Activated T-cell treated with anti-CD3 and anti-CD28 coated beads for 1 hour (primary cell): ENCODE measurements around the gene MAP4K4.

Source experiments
- DNase-seq: peaks from one replicate; pipeline ENCODE4 v3.0.0-alpha.2; 2020; ENCODE audit warnings: low read depth

MAP4K4 gene

DNA sequence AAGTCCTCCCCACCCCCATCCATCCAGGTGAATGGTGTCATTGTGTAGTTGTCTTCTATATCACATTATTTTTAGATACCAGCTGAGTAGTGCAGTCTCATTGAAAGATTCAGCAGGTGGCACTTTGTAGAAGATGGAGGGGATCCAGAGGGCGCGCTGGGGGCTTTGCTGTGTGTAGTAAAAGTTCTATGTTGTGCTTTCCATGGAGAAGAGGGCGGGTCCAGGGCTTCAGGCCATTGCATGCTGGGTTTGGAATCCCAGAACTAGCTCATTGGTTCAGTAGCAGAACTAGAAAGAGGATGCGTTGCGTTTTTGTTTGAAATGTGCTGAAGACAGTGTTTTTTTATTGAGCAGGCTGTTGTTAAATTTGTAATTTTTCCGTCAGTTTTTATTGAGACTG, 120.0 kb downstream of the MAP4K4 start:
- no peak for DNase-seq

DNA sequence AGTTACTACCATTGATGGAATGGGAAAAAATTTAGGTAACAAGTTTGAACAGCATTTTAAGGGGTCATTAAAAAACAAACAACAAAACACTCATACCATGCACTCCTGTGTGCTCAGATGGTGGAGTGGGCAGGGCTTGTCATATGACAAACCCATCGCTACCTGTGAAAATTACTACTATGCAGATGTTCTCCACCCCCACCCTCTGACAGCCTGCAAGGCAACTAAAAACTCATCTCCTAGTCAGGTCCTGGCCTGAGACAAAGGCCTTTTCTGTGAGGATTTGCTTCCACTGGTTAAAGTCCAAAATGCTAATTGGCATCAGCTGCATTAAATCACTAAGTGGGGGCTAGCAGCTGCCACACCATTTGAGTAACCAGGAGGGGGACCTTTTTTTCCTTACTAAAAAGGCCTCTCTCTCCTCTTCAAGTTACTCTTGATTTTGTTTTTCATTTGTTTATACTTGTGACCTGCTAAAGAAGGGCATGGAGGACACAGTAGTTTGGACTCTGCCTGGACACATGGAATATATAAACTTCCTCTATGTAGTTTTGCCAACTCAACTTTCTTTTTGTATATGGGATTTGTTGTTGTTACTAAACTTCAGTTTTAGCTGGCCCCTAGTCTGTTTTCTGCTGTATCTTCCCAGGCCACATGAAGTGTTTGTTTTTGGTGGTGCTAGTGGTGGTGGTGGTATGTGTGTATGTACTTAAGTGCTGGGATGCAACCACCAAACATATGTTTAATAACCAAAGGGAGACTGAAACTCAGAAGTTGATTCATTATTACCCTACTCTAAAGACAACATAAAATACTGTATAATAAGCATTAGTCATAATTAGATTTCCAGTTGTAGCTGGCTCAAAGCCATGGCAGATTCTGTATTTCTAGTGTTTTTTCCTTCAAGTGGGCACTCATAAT, 121.3 kb downstream of the MAP4K4 start:
- DNase-seq: no peak

DNA sequence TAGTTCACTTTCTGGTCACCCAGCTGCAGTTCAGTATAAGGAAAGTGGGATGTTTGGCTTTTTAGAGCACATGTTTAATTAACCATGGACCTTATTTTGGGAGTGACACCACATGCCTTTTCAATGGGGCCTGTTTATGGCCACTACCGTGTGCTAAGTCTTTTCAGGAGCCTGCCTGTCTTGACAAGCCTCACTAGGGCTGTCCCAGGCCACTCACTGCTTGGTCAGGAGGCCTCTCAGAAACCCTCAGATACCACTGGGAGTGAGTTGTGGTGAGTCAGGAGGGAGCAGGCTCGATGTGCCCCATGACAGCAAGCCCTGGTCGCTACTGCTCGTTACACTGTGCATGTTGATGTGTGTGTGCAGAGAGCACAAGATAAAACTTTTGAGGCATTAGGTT, 123.0 kb downstream of the MAP4K4 start:
- no peak for DNase-seq

DNA sequence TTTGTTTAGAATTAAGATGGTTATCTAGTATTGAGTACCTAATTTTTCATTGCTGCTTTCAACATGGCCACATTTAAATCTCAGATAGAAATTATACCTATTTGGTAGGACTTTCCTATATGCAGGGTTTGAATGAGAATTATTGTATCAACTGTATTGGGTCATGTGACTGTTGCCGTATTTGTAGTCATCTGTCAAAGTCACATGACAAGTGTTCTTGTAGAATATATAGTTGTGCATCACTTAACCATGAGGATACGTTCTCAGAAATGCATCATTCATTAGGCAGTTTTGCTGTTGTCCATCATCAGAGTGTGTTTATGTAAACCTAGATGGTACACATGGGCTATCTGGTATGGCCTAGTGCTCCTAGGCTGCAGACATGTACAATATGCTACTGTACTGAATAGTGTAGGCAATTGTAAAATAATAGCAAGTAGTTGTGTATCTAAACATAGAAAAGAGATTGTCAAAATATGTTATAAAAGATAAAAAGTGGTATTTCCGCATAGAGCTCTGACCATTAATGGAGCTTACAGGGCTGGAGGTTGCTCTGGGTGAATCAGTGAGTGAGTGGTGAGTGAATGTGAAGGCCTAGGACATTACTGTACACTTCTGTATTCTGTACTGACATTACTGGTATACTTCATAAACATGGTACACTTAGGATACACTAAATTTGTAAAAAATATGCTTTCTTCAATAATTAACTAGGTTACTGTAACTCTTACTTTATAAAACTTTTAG, 123.7 kb downstream of the MAP4K4 start:
- DNase-seq: no peak

DNA sequence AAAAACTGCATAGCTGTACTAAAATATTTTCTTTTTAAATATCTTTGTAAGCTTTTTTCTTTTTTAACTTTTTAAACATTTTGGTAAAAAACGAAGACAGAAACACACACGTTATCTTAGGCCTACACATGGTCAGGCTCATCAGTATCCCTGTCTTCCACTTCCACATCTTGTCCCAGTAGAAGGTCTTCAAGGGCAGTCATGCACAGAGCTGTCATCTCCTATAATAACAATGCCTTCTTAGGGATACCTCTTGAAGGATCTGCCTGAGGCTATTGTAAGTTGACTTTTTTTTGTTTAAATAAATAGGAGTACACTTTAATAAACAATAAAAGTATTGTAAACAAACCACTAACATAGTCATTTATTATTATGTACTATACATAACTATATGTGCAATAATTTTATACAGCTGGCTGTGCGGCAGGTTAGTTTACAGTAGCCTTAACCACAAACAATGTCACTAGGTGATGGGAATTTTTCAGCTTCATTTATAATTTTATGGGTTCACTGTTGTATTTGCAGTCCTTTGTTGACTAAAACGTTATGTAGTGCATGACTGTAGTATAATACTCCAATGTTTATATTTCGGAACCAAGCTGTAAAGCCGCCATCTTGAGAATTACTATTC, 124.4 kb downstream of the MAP4K4 start:
- no peak for DNase-seq

DNA sequence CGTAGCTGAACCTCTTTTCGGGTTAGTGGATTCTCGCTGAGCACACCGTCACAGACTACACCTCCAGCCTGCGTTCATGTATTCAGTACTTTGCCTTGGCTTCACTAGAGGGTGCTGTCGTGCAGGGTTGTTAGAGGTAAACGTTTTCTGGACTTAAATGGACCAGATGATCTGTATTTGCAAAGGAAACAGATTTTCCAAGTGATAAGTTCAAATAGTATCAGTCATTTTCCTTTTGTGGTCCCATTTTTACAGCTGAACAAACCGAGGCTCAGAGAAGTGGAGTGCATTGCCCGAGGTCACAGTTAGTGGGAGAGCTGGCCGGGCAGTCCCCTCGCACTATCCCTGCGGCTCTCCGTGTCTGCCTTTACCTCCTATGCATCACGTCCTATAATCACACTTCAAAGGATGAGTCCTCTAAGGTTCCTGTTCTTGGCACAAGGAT, 125.9 kb downstream of the MAP4K4 start:
- DNase-seq: peak; percentile 58

DNA sequence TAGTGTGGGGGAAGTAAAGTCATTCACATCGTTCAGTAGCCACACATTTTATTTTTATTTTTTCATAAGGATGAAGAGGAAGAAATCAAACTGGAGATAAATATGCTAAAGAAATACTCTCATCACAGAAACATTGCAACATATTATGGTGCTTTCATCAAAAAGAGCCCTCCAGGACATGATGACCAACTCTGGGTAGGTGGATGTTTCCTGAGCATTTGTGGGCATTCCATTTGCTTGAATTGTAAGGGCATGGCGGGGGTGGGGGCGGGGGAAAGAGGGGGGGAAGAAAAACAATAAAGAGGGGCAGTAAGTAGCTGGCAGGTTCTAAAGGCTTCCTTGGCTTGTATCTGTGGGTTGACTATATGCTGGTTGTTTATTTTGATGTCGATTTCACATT, 126.4 kb downstream of the MAP4K4 start:
- no peak for DNase-seq

DNA sequence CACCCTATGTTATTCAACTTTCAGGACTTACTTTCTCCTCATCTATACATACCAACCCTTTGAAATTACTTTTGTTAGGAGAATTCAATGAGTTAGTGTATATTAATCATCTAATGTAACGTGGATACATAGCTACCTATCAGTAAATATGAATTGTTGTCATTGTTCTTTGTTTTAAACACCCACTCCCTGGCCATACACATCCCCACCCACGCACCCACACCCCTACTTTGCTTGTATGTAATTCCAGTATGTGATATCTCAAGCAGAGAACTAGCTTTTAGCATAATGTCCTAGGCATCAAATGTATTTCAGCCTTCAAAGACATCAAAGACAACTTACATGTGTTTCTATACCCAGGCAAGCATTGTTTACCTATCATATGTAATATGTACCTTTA, 129.2 kb downstream of the MAP4K4 start:
- DNase-seq: no peak

DNA sequence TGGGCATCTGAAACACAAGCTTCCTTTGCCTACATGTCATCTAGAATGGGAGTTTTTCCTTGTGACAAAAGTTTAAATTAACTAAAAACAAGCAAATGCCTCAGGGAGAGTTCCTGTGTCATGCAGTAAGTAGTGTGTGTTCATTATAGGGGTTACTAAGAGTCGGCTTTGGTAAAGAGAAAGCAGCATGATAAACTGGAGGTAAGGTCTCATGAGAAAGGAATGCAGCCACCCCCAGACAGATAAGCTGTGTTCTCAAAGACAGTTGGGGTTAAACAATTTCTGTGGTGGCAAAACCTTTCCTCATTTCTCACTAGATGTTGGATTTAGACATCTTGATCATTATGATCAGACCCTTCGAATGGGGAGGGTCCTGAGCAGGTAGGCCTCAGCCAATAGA, 129.7 kb downstream of the MAP4K4 start:
- DNase-seq: no peak

DNA sequence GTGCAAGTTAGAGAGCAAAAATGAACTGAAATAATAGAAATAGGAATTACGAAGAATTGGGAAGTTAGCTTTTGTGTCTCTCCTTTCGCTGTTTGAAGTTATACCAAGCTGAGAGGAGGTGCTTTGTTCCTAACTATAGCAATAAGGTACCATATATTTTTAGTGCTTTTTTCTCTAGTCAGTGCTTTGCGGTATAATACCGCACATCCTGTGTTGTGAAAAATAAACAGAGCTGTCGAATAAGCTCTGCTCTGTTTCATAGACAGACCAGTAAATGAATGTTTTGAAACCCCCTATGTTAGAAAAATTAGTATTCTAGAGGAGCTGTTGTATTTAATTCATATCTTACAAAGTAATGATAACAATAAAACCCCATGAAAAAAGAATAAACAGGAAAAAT, 130.8 kb downstream of the MAP4K4 start:
- no peak for DNase-seq

DNA sequence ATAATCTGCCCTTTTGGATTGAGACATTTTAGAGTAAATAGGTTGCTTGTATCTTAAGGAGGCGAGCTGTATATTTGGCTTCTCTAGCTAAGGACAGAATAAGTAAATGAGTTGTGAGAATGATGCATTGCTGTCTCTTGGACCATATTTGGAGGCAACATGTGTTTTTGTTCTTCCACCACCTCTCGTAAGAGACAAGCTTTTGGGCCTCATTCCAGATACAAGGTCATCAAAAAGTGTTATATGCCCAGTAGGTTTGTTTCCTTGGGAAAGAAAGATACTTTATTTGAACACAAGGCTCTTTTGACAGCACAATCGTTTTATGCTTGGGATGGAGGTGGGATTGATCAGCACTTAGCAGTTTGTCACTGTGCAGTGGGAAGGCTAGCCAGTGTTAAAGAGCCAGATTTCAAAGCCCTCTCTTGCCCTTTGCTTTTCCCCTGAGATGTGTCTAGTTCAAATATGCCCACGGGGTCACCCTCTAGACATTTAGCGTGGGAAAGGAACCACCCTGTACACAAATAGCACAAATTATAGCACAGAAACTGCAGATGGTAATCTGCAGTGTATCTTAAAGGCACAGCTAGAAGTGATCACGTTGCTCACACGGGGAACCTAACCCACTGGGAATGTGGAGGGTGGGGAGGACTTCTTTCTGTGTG, 131.3 kb downstream of the MAP4K4 start:
- no peak for DNase-seq

DNA sequence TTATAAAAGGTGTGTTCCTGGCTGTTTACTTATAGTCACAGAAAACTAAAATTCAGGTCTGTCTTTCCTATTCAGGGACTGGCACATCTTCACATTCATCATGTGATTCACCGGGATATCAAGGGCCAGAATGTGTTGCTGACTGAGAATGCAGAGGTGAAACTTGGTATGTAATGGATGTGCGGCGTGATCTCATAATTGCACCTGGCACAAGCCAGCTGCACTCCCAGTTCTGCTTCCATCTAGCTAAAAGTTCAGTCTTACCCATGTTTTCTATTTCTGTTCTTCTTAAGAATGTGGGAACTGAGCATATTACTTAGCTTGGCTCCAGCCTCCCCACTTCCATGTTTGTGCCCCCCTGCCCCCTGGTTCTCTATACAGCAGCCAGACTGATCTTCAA, 131.9 kb downstream of the MAP4K4 start:
- no peak for DNase-seq

DNA sequence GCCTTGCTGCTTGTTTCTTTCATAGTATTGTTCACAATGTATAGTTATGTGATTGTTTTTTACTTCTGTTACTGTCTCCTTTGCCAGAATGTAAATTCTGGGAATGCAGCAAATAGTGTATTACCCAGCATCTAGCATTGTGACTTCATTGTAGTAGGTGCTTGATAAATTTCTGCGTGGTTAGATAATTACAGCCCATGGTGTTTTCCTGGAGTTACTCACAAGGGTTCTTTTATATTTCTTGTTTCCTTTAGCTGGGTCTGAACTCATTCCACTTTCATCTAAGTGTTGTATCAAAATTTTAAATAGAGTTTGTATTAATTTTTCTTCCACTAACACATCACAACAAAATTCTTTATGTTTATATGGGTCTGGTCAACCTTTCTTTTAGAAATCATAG, 132.6 kb downstream of the MAP4K4 start:
- DNase-seq: no peak

DNA sequence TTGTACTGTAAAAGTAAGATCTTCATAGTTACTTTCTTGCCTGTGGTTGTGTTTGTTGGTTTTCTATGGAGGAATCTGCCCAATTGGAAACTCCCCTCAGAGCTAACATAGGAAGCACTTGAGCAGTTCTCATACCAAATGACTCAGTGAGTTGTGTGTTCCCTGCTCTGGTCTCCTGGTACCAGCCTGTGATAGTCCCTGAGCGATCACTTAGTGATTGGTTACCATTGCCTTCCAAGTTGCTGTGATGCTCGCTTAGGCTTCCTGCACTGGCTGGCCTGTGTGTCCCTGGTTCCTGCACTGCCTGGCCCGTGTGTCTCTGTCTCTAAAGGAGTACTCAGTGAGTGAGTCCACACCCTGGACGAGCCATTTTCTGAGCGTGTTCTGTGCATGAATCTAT, 133.0 kb downstream of the MAP4K4 start:
- DNase-seq: no peak

DNA sequence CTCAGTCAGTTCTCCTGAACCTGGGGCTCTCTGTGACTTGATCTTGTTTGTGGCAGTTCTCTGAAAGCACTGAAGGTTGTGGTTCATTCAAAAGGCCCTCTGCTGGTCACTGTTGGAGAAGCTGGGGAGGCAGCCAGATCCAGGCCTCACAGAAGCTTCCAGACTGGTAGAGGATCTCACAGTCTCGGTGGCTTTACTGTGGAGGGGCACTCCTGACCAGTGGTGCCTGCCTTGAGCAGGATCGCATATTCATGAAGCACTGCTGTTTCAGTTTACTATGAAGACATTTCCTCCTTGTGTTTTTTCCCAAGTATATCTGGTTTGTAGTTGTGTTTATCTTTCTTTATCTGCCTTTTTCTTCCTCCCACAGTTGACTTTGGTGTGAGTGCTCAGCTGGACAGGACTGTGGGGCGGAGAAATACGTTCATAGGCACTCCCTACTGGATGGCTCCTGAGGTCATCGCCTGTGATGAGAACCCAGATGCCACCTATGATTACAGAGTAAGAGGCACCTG, 133.9 kb downstream of the MAP4K4 start:
- peak; percentile 48 for DNase-seq

DNA sequence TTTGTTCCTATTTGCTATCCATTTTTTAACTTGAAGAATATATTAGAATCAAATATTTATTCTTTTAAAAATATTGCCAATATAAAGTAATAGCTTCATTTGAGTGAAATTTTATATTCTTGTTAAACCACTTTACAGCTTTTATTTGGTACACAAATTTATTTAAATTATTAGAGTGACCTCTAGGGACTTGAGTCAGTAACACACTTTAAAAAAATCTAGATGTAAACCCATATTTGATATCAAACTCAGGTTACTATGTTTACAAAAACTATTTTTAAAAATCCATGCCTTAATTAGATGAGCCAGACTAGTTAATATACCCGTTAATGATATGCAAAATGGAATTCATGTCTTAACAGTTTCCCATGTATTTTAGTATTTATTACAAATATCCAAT, 134.6 kb downstream of the MAP4K4 start:
- no peak for DNase-seq

DNA sequence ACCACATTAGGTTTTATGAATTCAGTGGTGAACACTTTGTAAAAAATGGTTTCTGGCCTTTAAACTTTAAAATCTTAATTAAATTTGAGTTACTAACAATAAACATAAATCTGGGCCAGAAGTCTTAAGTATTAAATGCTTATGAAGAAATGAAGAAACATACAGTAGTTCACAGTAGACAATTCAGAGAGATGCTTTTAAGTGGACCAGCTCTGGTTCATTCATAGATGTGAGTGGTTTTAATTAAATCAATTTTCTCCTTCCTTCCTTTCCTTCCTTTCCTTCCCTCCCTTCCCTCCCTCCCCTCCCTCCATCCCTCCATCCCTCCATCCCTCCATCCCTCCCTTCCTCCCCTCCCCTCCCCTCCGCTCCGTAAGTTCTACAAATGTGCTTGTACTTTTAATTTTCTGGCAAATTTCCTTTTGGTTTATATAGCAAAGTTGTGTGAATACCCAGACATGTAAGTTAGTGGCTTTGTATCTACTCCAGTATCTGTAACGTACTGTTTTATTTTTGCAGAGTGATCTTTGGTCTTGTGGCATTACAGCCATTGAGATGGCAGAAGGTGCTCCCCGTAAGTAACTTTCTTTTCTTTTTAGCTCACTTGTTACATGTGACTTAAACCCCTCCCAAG, 136.5 kb downstream of the MAP4K4 start:
- no peak for DNase-seq

DNA sequence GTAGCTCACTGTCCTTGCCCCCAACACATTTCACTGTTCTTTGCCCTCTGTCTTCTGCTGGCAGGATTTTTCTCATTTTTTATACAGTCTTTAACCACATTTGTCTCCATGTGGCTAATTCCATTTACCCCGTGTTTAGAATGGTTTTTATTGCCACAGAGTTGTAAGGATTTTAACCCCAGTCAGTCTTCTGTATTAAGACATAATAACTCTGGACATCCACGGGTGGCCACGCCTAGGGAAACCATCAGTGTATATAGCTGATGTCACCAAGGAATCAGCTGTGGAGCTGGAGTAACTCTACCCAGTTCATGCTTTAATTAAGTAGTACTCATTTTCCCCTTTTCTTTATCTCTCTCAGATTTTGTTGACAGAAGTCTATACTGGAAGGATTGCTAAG, 139.8 kb downstream of the MAP4K4 start:
- no peak for DNase-seq

DNA sequence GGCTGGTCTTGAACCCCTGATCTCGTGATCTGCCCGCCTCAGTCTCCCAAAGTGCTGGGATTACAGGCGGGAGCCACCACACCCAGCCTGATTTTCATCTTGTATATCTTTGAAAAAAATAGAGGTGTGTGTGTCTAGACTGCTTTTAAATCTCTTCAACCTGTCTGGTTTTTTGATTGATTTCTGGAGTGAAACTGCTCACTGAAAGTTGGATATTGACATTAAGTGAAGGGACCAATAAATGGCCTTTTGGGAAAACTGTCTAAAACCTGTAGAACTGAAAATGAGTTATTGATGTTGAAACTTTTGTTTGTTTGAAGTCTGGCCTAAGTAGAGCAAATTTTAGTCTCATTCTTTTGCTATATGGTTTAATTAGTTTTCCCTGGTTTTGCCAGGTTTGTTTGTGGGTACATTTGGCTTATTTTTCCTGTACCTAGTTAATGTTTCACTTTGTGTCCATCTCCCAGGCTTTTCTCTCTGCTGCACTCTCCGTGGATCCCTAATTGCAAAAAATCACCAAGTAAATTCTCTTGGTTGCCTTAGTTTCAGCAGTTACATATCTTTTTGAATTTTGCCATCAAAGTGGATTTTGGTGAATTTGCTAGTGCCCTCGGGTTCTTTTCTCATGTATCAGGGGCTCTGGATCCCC, 144.3 kb downstream of the MAP4K4 start:
- no peak for DNase-seq

DNA sequence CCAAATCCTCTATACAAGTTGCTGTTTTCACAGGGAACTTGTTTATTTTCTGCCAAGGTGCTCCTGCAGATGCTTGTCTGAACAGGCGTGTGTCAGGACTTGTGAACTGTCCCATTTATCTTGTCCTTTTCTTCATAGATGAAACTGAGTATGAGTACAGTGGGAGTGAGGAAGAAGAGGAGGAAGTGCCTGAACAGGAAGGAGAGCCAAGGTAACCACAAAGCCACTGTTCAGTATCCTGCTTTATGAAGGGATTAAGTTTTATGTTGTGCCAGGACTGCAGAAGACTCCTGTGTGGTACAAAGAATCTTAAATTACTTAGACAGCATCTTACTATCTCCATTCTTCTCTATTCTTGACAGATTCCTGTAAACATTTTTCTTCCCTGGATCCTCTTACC, 145.0 kb downstream of the MAP4K4 start:
- no peak for DNase-seq

DNA sequence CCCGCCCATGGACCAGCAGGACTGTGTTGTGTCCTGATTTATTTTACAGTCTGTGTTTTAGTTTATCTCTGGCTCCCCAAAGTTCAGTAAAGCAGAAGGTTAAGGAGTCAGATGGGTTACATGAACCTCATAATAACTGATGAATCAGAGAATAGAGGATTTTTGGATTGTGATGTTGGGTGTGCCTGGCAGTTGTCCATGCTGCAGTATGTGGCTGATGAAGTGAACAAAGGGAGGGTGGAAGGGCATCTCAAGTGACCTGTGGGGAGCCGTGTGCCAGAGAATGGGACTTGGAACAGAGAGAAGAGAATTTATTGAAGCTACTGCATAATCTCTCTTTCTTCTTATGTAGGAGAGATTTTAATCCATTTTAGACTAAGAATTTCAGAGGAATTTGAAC, 145.5 kb downstream of the MAP4K4 start:
- no peak for DNase-seq
